Mesodermal cell (in vitro differentiated cells): ENCODE results near the gene TTC33.

ENCODE experiments used
- H3K27ac ChIP-seq: 2 replicates; pipeline ENCODE4 v1.7.0; 2013; ENCODE audit warnings: mild to moderate bottlenecking, low read depth, low read length, moderate library complexity; ENCODE audit not compliant: severe bottlenecking
- H3K36me3 ChIP-seq: 2 replicates; pipeline ENCODE4 v1.7.1; 2013; ENCODE audit warnings: mild to moderate bottlenecking, low read length, moderate library complexity; ENCODE audit not compliant: control insufficient read depth, insufficient read depth
- H3K4me1 ChIP-seq: one replicate; pipeline ENCODE4 v1.7.1; 2013; ENCODE audit warnings: mild to moderate bottlenecking, low read length; ENCODE audit not compliant: insufficient read depth, control insufficient read depth, poor library complexity, severe bottlenecking
- H3K4me3 ChIP-seq: 2 replicates; pipeline ENCODE4 v1.7.0; 2013; ENCODE audit warnings: low read length, control low read depth, mild to moderate bottlenecking; ENCODE audit not compliant: insufficient read depth, poor library complexity, severe bottlenecking; ENCODE audit errors: extremely low read depth
- H3K9me3 ChIP-seq: 2 replicates; pipeline ENCODE4 v1.7.1; 2013; ENCODE audit warnings: mild to moderate bottlenecking, low read length, moderate library complexity; ENCODE audit not compliant: control insufficient read depth
- WGBS, 2 experiments: methylation state at CpG; one replicate each; pipeline ENCODE4 v1.1.5; 2013; ENCODE audit warnings: missing lambda C conversion rate in 2 of 2; ENCODE audit not compliant: insufficient coverage in 2 of 2; 5-methylcytosine and 5-hydroxymethylcytosine counted together

TTC33 gene

DNA sequence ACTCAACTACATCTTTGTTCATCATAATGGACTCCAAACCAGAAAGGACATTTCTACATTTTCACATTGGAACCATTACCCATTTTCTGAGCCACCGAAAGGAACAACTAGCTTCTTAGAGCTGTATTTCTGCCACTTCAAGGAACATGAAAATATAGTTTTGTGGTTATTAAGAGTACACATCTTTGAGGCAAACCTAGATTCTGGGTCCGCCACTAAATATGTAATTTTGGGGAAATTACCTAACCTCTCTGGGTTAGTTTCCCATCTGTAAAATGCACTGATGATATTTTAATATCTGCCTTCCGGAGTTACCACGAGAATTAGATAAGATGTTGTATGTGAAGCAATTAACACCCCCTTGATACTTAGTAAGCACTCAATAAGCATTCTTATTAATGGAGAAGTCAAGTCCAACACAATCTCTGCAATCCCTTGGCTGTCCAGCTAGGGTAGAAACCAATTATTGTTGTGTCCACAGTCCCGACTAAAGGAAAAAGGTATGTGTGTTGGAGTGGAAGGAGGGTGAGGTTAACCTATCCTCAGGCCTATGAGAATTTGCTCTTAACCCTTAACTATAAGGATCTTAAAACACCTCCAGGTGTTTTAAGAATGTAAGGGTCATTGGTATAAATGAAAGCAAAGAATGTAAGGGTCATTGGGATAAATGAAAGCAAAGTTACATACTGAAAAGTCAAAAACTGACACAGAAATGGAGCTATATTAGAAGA is 170.1 kb downstream of the TTC33 start:
- Histone ChIP-seq H3K36me3 (no peaks in the 10 kb centered on the region), H3K27ac (no peak overlapping the region), H3K4me1 (no peaks in the 10 kb centered on the region), H3K9me3 (no peaks in the 10 kb centered on the region), H3K4me3 (no peak overlapping the region)
- 100% methylated on average over 1 of the region's 5 CpGs; no CpG with 5 or more reads in 1 of the 2 experiments for WGBS, 2 experiments

- H3K4me1 ChIP-seq: no peaks in the 10 kb centered on the region
- H3K9me3 ChIP-seq: no peaks in the 10 kb centered on the region
- H3K36me3 ChIP-seq: no peaks in the 10 kb centered on the region
- 60 to 85% methylated on average over 1 to 2 of the region's 2 CpGs for WGBS, 2 experiments
- no peak overlapping the region for H3K27ac ChIP-seq
- H3K4me3 ChIP-seq: no peak overlapping the region
These were observed 171.7 kb downstream of the TTC33 start for GRCh38 chr5:40584054-40584453.

GRCh38 chr5:40578501-40579451 is 177.0 kb downstream of the TTC33 start:
- Histone ChIP-seq H3K27ac (no peak overlapping the region), H3K9me3 (no peaks in the 10 kb centered on the region), H3K36me3 (no peaks in the 10 kb centered on the region), H3K4me1 (no peaks in the 10 kb centered on the region), H3K4me3 (no peak overlapping the region)
- WGBS, 2 experiments: 68 to 97% methylated on average over 2 to 5 of the region's 9 CpGs

DNA sequence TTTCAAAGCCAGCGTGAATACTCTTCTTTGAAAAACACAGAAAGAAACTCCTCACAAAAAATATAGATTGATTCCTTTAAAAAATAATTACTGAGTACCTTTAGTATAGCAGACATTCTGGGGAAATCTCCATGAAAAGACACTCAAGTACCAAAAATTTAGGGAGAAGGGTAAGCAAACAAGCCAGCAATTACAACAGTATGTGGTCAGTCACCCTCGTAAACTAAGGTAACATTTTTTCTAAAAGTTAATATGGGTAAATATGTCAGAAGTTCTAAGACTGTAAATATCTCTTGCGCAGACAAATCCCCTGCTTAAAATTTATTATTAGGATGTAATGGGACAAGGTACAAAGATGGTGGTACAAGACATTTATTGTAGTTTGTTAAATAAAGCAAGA is 178.0 kb downstream of the TTC33 start:
- 100% methylated on average over 1 of the region's 3 CpGs; no CpG with 5 or more reads in 1 of the 2 experiments for WGBS, 2 experiments
- no peaks in the 10 kb centered on the region for H3K36me3 ChIP-seq
- no peaks in the 10 kb centered on the region for H3K9me3 ChIP-seq
- H3K4me1 ChIP-seq: no peaks in the 10 kb centered on the region
- no peak overlapping the region for H3K4me3 ChIP-seq
- H3K27ac ChIP-seq: no peak overlapping the region

DNA sequence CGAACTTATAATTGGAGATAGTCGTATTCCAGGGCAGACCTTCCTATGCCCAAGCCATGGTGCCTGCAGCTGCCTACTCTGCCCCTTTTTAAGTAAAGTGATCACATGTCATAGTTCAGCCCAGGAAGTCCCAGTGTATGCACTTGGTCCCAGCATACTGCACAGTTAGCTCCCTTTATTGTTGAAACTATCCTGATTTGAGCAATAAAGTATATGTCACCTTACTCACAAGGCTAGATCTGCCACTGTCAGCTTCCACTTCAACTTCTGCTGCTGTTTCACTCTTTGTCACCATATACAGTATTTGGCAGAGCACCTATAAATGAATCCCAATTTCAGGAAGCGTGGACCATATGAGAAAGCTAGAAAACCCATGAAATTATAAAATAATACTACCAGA is 179.8 kb downstream of the TTC33 start:
- Histone ChIP-seq H3K4me3 (no peak overlapping the region), H3K27ac (no peak overlapping the region), H3K4me1 (no peaks in the 10 kb centered on the region), H3K36me3 (no peaks in the 10 kb centered on the region), H3K9me3 (no peaks in the 10 kb centered on the region)
- 73 to 100% methylated on average over 2 of the region's 3 CpGs for WGBS, 2 experiments

- WGBS, 2 experiments: 94 to 100% methylated on average over 1 of the region's 1 CpG
- Histone ChIP-seq H3K36me3 (no peaks in the 10 kb centered on the region), H3K27ac (no peak overlapping the region), H3K4me1 (peaks cover 2% of the 10 kb centered on the region), H3K4me3 (no peak overlapping the region), H3K9me3 (no peaks in the 10 kb centered on the region)
These were observed 180.3 kb downstream of the TTC33 start for GRCh38 chr5:40575411-40575810.

DNA sequence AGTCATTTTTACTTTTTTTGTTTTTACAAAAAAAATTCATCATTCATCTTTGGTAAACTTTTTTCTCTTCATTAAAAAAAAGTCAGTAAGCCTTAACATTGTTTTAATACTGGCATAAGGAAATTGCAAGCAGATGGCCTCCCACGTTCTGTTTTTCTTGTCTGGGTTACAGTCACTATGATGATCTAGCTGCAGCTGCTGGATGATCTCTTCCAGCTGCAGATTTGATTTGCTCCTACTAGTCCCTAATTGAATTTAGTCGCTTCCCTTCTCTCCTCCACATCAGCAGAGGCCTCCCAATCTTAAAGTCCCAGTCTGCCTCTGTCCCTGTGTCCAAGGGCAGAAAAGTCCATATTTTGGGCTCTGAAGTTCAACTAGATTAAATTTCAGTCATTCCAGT is 182.8 kb downstream of the TTC33 start:
- no peak overlapping the region for H3K27ac ChIP-seq
- no peaks in the 10 kb centered on the region for H3K9me3 ChIP-seq
- no peak overlapping the region for H3K4me3 ChIP-seq
- no peaks in the 10 kb centered on the region for H3K36me3 ChIP-seq
- H3K4me1 ChIP-seq: peaks cover 7% of the 10 kb centered on the region
- WGBS, 2 experiments: 95 to 100% methylated on average over 1 to 2 of the region's 2 CpGs

DNA sequence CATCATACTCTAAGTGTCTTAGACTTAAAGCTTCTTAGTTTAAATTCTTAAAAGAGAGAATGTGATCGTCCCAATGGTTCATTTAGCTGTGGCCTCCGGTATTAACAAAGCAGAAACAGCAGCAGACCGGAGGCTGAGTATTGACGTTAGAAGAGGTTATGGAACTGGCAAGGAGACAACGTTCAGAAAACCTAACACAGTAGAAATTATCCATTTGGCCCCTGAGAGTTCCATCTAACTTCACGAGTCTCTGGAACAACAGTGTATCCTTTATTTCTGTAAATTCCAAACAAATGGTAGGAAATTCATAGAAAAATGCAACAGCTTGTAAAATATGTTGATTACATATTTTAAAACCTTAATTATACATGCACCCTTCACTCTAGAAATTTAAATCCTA is 183.4 kb downstream of the TTC33 start:
- no peak overlapping the region for H3K27ac ChIP-seq

GRCh38 chr5:40571729-40572128 is 184.0 kb downstream of the TTC33 start:
- 67 to 100% methylated on average over 1 of the region's 2 CpGs for WGBS, 2 experiments
- Histone ChIP-seq H3K4me1 (peaks cover 7% of the 10 kb centered on the region), H3K9me3 (no peaks in the 10 kb centered on the region), H3K27ac (no peak overlapping the region), H3K36me3 (no peaks in the 10 kb centered on the region), H3K4me3 (no peak overlapping the region)

More for the DNA sequence above, 183.4 kb downstream of the TTC33 start:
- Histone ChIP-seq H3K9me3 (no peaks in the 10 kb centered on the region), H3K4me1 (peaks cover 7% of the 10 kb centered on the region), H3K4me3 (no peak overlapping the region), H3K36me3 (no peaks in the 10 kb centered on the region)
- 83 to 100% methylated on average over 3 to 4 of the region's 6 CpGs for WGBS, 2 experiments

DNA sequence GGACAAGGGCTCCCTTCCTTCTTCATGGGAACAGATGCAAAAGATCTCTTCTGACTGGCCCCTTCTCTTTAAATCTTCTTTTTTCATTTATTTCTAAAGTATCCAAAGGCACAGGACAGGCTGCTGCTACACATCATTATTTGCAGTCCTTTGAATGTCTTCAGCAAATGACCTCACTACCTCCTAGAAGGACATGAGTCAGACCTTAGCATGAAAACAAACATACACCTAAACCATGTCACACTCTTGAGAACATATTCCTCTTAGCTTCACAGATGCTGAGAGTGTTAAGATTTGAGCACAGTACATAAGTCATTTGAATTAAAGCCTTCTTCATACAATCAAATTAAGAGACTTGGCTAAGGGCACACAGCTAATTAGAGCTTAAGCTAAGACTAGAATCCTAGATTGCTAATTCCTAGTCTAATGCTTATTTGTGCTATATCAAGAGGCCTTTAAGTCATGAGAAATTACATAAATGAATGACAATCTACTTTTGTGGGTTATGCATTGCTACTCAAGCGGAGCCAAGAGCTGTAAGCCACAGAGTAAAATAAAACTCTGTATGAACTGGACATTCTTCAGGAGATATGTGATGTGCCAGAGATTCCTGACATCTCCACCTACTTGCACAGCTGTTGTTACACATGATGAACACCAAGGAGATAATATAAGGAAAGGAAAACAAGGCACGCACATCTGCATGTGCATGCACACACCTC is 185.2 kb downstream of the TTC33 start:
- H3K36me3 ChIP-seq: no peaks in the 10 kb centered on the region
- 100% methylated on average over 1 of the region's 2 CpGs; no CpG with 5 or more reads in 1 of the 2 experiments for WGBS, 2 experiments

More for the DNA sequence above, 185.2 kb downstream of the TTC33 start:
- Histone ChIP-seq H3K4me1 (peaks cover 7% of the 10 kb centered on the region), H3K27ac (no peak overlapping the region), H3K9me3 (no peaks in the 10 kb centered on the region), H3K4me3 (no peak overlapping the region)
